NK-92 (cell line): ENCODE data around the gene LHPP.

Experiments
- DNase-seq: peaks from one replicate; lab custom pipeline; 2025; ENCODE audit not compliant: unreplicated experiment; lab: John Stamatoyannopoulos, UW

LHPP gene

DNA sequence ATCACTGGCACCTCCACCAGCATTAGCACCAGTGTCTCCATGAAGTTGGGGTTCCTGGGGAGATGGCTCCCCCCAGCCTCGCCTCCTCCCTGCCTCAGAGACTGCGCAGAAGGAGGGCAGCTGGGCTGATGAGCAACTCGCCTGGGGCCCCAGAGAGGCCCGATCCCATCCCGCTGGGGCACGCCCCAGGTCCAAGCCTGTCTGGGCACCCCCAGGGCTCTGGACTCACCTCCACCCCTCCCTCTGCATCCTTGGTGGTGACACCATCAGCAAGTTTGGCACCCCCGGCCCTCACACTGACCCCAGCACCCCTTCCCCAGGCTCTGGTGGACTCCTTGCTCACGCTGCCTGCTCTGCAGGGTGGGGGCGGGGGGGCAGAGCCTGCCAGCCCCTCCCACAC is 89.5 kb downstream of the LHPP start:
- no peak for DNase-seq

DNA sequence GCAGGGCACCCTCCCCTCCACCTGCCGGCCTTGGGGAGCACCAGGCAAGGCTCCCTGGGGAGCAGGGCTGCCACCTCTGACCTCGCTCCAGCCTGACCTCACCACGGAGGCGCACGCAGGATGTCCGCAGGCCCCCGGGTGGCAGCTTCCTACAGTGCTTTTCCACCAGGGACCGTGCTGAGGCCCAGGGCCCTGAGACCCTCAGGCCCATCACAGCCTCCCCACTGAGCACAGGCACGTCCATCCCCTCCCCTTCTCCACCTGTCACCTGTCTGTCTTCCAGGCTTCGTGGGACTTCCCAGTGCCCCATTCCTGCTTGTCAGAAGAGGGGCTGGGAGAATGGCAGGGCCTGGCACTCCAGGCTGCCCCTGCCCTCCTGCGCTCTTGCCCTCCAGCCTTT is 90.1 kb downstream of the LHPP start:
- DNase-seq, result no peak

DNA sequence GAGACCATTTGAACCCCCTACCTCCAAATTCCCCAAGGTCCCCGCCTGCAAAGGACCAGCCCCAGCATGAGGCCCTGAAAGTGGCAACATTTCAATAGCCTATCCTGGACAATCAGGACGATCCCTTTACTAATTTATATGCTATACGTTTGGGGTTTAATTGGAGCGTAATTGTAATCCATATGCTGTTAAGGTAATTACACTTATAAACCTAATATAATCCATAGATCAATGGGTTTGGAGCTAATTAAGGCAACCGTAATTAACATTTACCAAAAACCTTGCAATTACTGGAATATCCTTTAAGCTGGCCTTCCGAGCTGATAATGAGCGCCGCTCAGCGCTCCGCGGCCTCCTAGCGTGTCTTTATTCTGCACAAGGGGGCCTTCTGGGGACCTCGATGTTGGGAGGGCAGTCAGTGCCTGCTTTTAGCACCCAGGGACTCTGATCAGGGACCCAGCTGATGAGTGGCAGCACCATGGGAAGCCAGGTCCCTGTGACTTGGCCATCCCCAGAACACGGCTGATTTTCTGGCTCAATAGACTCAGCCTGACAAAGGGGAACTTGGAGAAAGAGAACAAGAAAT is 91.2 kb downstream of the LHPP start:
- DNase-seq, result no peak

DNA sequence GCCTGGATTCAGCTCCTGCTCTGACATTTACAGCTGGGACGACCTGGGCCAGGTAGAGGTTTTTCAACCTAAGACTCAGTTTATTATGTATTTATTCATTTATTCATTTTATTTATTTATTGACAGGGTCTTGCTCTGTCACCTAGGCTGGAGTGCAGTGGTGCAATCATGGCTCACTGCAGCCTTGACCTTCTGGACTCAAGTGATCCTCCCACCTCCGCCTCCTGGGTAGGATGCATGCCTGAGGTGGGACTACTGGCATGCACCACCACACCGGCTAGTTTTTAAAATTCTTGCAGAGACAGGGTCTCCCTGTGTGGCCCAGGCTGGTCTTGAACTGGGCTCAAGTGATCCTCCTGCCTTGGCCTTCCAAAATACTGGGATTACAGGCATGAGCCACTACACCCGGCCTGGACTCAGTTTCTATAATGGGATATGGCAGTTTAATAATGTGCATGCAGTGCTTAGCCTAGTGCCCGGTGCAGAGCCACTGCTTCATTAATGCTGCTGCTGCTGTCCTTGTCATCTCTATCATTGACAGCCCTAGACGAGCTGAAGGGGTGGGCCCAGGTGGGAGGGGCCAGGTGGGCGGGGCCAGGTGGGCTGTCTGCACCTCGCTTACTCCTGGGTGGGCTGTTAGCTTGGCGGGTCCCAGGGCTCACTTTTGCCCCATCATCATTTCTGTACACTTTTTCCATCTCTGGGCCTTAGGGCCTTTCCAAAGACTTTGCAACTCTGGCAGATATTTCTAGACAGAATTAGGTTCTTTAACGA is 92.6 kb downstream of the LHPP start:
- no peak for DNase-seq

DNA sequence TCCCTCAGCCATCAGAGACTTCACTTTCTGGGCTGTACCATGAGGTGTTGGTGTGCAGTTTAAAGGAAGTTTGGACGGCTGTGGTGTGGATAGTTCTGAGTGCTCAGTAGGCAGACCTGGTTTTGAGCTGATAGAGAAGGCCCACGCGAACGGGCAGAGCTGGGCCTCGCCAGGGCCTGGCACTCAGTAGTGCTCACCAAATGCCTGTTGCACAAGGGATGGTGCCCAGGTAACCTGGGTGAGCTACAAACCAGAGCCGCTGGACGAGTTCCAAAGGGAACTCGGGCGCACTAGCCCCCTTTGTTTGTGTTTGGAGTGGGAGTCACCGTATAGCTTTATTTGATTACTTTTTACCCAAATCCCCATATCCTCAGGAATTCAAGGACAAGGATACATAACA is 95.5 kb downstream of the LHPP start:
- no peak for DNase-seq

DNA sequence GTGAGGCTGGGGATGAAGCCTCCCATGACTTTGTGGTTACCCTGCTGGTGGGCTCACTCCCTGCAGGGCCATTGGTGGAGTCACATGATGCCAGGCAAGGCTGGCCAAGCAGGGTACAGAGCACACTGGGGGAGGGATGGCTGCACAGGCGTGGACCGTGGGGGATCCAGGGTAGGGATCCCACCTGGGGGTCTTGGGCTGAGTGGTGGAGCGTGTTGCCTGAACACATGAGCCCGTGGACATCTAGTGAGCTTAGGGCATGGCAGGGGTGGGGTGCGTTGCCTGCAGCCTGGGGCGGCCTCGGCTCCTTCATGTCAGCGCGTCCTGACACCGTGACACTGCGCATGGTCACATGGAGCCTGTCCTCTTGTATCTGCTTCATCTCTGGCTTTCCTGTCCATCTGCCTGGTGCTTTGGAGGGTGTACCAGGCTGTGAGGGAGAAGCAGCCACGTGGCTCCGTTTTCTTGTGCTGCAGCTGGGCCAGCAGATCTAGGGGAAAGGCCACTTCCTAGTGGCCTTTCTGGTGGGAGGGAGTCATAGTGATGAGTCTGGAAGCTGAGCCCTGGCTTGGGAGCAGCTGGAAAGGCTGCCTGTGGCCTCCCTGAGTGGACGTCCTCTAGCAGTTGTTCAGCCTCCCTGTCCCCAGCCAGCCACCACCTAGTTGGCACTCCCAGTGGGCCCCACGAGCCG is 96.2 kb downstream of the LHPP start:
- DNase-seq, result no peak

DNA sequence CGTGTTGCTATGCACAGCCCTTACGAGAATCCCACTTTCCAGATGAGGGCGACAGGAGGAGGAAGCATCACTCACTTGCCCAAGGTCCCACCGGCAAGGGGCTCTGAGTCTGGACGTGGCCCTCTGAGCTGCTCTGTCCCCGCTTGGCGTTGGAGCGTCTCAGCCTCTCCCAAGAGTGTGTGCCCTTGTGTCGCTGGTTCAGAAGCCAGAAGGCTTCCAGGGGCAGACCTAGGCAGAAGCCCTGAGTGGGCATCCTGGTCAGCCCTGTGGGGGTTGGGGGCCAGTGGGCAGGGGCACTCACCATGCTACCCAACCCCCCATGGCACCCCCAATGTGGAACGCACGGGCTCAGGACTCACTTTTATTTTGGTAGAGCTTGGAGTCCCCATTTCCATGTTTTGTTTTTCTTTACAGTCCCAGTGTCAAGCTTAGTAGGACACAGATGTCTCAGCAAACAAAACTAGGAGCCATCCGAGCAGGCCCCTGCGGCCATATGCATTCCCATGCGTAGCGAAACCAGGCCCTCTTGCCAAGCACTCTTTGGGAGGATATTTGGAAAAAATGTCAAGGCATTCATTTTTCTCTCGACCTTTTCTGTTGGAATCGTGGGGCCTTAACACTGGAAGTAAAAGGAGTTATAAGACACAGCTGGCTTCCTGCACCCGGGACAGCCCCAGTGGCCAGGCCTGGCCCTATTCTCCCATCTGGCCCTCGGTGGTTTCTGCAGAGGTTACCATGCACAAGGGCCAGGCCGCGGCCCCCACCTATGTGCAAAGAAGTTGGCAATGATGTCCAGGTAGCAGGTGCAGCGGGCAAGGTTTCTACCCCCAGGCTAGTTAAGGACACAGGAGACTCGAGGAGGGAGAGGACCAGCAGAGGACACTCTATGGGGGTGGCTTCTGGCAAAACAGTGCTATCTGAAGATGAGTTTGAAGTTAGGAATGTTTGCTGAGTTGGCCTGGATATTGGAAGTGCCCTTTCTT is 97.0 kb downstream of the LHPP start:
- DNase-seq, result no peak

DNA sequence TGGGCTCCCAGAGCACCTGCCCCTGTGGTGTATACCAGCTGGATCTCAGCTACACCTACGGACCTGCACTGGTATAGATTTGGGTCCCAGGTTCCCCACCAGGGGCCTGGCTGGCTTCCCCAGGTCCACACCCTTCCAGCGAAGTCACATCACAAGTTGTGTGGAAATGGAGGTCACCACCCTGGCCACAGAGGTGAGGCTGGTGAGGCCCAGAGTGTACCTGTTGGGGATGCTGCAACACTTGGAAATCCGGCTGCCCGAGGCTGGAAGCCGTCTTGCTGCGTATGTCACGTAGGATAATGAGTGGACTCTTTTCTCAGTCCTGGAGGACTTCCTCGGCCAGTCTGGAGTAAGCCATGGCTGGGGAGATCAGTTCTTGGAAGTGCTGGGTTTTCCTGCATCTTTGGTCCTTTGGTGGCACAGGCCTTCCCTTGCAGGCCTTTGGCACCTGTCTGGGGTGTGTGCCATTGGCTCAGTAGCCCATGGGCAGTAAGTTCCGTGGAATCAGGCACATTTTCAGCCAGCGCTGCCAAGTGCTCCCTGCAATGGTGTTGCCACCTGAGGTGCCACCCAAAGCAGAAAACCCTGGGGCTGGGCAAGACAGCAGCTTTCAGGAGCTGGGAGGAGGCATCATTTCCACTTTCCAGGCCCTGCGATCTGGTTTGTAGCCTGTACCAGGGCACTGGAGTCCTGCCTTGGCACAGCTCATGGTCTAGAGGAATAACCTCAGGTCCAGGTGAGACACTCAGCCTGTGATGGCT is 97.9 kb downstream of the LHPP start:
- no peak for DNase-seq

DNA sequence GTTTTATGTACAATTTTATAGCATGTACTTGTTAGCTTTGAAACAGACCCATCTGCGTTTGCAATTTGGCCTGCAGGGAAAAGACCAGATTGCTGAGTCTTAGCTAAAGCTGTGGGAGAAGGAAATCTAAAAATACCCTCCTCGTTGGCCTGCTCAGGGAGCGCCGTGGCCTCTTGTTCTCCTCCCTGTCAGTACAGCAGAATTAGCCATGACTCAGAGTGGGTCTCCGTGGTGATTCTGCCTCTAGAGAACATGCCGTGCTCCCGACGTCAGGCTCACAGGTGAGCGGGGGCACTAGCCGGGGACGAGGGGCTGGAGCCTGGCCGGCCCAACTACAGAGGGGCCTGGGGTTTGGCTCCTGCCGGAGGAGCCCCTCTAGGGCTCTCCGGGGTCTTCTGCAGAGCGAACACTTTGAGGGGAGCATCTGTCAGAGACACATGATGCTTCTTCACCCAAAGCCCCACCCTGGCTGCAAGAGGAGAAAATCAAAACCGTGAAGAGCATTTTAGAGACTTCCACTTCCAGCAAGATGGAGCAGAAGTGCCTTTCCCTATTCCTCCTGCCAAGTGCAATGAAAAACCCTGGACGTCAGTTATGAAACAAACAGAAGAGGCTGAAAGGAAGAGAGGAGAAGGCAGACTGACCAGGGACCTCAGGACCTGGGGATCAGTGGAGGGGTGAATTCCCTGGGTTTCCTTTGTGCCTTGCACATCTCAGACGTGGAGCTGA is 98.9 kb downstream of the LHPP start:
- DNase-seq, result no peak

DNA sequence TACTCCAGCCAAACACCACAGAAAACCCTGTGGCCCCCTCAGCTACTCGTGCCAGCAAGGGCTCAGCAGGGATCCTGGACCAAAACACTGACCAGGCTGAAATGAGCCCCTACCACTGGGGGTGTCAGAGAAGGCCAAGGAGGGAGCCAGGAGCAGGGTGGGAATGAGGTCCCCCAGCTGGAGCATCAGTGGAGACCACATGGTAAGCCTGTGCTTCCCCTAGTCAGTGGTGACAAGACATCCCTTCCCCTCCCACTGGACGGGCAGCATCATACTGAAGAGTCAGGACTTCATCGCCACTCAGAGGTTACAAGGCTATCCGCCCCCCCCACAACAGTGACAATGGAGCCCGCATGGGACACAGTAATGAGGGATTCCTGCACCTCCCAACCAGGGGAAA is 99.6 kb downstream of the LHPP start:
- DNase-seq, result no peak

DNA sequence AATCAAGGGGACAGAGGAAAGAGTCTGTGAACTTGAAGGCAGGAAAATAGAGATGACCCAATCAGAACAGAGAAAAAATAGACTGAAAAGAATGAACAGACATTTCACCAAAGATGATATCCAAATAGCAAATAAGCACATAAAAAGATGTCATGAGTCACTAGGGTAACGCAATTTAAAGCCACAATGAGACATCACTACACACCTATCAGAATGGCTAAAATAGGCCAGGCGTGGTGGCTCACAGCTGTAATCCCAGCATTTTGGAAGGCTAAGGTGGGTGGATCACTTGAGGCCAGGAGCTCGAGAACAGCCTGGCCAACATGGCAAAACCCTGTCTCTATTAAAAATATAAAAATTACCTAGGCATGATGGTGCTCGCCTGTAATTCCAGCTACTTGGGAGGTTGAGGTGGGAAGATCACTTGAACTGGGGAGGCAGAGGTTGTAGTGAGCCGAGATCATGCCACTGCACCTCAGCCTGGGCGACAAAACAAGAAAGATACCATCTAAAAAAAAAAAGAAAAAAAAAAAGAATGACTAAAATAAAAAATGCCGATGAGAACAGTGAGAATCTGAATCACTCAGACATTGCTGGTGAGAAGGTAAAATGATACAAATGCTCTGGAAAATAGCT is 100.9 kb downstream of the LHPP start:
- DNase-seq, result no peak

DNA sequence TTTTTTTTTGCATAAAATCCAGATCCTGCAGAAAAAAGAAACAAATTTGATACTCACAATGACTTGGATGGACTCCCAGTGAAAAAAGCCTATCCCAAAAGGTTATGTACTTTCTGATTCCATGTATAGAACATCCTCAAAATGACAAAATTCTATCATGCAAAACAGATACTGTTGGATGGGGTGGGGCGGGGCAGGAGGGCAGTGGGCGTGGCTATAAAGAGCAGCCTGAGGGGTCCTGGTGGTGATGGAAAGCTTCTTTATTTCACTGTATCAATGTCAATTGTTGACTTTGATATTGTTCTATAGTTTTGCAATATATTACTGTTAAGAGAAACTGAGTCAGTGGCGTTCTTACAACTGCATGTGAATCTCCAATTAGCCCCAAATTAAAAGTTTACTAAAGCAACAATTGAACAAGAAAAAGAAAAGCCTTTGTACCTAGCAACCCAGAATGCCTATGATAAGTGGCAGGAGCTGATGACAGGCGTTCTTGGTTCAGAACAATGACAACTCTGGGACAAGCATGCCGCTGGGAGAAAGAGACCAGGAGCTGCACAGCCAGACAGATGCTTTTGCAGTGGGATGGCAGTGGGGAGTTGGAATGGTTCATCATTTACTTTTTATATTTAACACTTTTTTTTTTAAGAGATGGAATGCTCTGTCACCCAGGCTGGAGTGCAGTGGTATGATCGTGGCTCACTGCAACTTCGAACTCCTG is 101.9 kb downstream of the LHPP start:
- DNase-seq, result no peak

DNA sequence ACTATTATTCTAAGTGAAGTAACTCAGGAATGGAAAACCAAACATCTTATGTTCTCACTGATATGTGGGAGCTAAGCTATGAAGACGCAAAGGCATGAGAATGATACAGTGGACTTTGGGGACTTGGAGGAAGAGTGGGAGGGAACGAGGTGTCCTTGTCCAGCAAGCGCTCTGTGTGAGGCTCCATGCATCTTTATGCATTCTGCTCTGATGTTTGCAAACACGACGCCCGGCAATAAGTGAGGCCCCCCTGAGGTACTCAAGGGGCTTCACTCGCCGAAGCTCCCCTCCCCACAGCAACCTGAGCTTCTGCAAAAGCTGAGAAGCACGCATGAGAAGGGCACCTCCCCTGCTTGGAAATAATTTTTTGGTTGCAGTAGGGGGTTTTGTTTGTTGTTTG is 103.3 kb downstream of the LHPP start:
- no peak for DNase-seq

DNA sequence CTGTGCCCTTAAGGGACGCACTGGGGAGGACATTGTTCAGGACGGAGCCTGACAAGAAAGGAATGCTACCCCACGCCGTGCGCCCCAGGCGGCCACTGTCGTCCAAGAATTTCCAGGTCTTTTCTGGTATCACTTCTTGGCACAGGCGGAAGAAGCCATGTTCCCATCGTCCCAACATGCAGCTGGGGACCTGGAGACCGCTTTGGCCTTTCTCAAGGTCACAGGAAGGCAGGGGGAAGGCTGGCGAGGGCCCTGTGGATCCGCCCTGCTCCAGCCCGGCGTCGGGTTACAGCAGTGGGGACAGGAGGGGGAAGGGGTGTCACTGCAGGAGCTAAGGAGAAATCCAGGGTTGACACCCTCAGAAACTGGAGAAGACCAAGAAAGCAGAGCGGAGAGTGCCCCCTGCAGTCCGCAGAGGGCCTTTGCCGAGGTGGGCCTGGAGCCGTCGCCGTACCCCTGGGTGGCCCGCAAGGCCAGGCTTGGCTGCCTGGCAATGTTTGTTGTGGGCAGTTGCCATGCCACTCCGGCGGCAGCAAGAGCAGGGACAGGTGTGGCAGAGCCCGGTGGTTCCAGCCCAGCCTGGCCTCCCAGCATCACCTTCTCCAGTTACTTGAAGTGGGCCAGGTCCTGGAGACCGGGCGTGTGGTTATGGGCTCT is 104.1 kb downstream of the LHPP start:
- no peak for DNase-seq

DNA sequence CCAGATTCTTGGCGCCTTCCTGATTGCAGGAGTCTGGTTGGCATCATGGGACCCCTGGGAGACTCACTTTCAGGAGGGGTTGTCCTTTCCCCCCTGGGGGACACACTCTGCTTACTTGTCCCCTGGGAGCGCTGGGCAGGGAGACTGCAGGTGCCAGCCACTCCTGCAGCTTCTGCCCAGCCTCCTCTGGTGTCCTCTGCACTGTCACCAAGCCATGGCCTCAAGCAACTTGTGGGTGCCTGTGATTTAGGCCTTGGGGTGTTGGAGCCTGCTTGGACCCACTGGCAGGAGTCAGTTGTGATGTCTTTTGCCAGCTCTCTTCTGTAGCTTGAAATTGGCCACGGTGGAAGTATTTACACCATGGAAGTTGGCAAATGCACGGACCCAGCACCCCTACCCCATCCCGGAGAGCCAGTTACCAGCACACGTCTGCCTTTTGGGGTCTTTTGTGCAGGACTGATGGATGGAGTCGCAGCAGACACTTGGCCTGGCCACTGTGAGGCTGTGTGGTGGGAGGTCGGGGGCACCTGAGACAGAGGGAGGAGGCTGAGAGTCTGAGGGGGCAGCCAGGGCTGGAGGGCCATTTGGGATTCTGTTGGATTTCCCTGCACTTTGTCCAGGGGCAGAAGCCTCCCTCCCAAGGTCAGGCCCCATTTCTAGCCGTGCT is 104.7 kb downstream of the LHPP start:
- DNase-seq, result no peak

DNA sequence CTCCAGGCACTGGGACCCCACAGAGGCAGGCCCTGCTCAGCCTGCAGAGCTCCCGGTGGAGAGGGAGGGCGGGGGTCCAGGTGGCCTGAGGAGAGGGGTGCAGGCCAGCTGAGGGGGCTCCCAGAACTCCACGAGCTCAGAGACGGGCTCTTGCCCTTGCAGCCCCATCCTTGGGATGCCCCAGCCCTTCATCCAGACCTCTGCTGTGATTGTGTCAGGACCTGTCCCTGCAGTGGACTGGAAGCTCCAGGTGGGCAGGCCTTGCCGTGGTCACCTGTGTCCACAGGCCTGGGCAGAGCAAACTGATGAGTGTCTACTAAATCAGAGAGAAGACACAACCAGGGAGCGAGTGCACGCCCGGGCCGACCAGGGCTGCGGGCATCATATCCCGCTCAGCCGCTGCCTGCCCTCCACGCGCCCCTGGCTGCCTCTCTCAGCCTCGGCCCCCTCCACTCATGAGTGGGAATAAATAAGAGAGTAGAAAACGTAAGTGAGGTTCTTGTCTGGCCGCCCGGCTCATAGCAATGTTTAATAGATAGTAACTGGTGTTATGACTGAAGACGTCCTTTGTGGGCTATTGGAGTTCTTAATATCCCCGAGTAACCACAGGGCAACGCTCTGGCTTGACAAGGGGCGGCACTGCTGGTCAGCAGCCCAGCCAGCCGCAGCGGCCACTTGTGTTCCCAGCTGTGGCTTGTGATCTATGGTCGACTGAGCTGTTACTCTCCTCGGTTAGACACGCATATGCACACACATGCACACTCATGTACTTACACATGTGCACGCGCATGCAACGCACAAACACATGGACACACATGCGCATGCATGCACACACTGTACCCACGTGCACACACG is 105.6 kb downstream of the LHPP start:
- DNase-seq, result no peak

DNA sequence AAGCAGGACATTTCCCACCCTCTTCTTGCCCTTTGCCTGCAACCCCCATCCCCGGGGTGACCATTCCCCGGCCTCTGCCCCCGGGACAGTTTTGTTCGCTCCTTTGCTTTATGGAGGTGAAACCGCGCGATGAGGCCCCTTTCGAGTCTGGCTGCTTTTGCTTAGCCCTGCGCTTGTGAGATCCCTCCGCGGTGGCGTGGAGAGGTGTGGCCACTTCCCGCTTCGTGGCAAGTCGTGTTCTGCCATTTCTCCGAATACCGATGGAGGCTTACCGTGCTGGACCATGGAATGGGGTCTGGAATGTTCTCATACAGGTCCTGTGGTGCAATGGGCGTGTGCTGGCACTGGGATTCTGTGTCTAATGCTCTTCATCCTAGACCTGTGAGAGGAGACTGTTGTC is 106.7 kb downstream of the LHPP start:
- no peak for DNase-seq
